Stomach (tissue), 4 donors: Measurements from ENCODE around the gene CEL.

ENCODE experiments used
- CTCF ChIP-seq, 7 experiments: fragments of 450-650 bp in 4 of 7; fragments of 200-600 bp in 3 of 7; sonication (generic) in 3 of 7; IDR thresholded peaks; one replicate each; pipeline ENCODE4 v1.5.1; 2016 to 2019; ENCODE audit warnings: antibody characterized with exemption in 7 of 7, control low read depth in 2 of 7, mild to moderate bottlenecking in 1 of 7
- POLR2A ChIP-seq, 4 donors: fragments of 450-650 bp; IDR thresholded peaks; one replicate each; pipeline ENCODE4 v1.6.1; 2016; ENCODE audit warnings: antibody characterized with exemption in 4 of 4, control low read depth in 2 of 4, mild to moderate bottlenecking in 1 of 4, moderate library complexity in 1 of 4
- POLR2AphosphoS5 ChIP-seq, 3 donors: sonication (generic); formaldehyde crosslinking; IDR thresholded peaks; one replicate each; pipeline ENCODE4 v1.6.1; 2016; ENCODE audit warnings: antibody characterized with exemption in 3 of 3

DNA sequence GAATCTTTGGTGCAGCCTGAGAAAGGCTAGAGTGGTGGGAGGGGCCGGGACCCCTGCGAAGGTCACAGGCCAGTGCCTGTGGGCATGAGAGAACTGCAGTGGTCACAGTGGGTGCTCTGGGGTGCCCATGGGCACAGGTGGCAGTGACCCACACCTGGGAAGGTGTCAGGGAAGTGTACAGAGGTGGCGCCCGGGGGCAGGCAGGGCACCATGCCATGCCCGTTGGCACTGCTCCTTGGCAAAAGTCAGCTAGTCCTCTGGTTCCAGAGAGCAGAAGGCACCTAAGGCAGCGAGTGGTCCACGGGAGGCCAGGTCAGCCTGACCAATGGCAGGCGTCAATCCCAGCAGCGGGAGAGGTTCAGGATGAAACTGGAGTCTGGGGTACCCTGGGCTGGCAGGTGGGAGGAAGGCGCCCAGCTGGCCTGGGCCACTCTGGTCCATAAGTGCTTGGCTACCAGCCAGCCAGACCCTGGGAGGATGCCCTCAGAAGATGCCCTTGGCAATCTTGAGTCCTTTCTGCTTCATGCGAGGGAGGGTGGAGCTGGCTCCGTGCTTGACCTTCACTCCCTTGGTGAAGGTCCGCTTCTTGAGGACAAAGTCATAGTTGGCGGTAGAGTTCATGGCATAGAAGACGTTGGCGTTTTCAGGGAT is 36.4 kb downstream of the CEL start:
- no peak for TF ChIP-seq CTCF (IDR thresholded peaks at IDR 0.05)
- TF ChIP-seq POLR2A (IDR thresholded peaks at IDR 0.05) = no peak
- TF ChIP-seq POLR2AphosphoS5 (IDR thresholded peaks at IDR 0.05) = no peak
